Omental fat pad (tissue), 4 donors: ENCODE measurements around the gene TADA1. TPM values are rescaled to one million over a fixed set of nuclear protein-coding genes. Genes with fewer than 3 reads are reported as not detected.
"Not testable (repeated sequence)": the region's sequence is repeated elsewhere in the genome, so short reads cannot be mapped to it uniquely, and the experiment has no call there.

Experiments
- ATAC-seq: fragments of 150-250 bp; one replicate; pipeline ENCODE4 v1.9.1; 2016; ENCODE audit warnings: mild to moderate bottlenecking, moderate library complexity; ENCODE audit not compliant: low FRiP score
- DNase-seq: peaks from one replicate; pipeline ENCODE4 v3.0.0-alpha.2; 2019; ENCODE audit warnings: low spot score
- total RNA-seq, 4 donors: library from RNA; depleted of rRNA; stranded (reverse); fragments of >200 nt; gene quantifications; one replicate each; pipeline ENCODE4 v1.1.0, GENCODE V29; 2016
- TF ChIP-seq, protein P1 (sequence below), 3 donors: fragments of 450-650 bp; IDR thresholded peaks; one replicate each; pipeline ENCODE4 v1.5.1; 2016 to 2017; ENCODE audit warnings: antibody characterized with exemption in 3 of 3, mild to moderate bottlenecking in 3 of 3, moderate library complexity in 2 of 3

The TADA1 gene
- total RNA-seq, 4 donors from 2014 or later, result 5.9 to 8.7 (median 6.8) TPM

- ATAC-seq (no peak), DNase-seq (no peak)
- TF ChIP-seq, protein P1, sequence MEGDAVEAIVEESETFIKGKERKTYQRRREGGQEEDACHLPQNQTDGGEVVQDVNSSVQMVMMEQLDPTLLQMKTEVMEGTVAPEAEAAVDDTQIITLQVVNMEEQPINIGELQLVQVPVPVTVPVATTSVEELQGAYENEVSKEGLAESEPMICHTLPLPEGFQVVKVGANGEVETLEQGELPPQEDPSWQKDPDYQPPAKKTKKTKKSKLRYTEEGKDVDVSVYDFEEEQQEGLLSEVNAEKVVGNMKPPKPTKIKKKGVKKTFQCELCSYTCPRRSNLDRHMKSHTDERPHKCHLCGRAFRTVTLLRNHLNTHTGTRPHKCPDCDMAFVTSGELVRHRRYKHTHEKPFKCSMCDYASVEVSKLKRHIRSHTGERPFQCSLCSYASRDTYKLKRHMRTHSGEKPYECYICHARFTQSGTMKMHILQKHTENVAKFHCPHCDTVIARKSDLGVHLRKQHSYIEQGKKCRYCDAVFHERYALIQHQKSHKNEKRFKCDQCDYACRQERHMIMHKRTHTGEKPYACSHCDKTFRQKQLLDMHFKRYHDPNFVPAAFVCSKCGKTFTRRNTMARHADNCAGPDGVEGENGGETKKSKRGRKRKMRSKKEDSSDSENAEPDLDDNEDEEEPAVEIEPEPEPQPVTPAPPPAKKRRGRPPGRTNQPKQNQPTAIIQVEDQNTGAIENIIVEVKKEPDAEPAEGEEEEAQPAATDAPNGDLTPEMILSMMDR (IDR thresholded peaks at IDR 0.05), result no peak
These were observed 39.3 kb downstream of the TADA1 start for GRCh38 chr1:166836733-166837132.

GRCh38 chr1:166829762-166830161 lies 46.3 kb downstream of the TADA1 start:
- ATAC-seq, DNase-seq: not testable (repeated sequence)

GRCh38 chr1:166827426-166827825 lies 48.6 kb downstream of the TADA1 start:
- TF ChIP-seq, protein P1 (IDR thresholded peaks at IDR 0.05), result no peak
- ATAC-seq (no peak), DNase-seq (no peak)

GRCh38 chr1:166822385-166822784 lies 53.7 kb downstream of the TADA1 start:
- TF ChIP-seq, protein P1 (IDR thresholded peaks at IDR 0.05), result no peak
- ATAC-seq (no peak), DNase-seq (no peak)

- TF ChIP-seq, protein P1 (IDR thresholded peaks at IDR 0.05), result no peak
- ATAC-seq (no peak), DNase-seq (no peak)
These were observed 56.1 kb downstream of the TADA1 start for GRCh38 chr1:166819974-166820373.

- DNase-seq, result no peak
- TF ChIP-seq, protein P1 (IDR thresholded peaks at IDR 0.05), result no peak
- no peak for ATAC-seq
These were observed 61.5 kb downstream of the TADA1 start for GRCh38 chr1:166814611-166815010.

DNA sequence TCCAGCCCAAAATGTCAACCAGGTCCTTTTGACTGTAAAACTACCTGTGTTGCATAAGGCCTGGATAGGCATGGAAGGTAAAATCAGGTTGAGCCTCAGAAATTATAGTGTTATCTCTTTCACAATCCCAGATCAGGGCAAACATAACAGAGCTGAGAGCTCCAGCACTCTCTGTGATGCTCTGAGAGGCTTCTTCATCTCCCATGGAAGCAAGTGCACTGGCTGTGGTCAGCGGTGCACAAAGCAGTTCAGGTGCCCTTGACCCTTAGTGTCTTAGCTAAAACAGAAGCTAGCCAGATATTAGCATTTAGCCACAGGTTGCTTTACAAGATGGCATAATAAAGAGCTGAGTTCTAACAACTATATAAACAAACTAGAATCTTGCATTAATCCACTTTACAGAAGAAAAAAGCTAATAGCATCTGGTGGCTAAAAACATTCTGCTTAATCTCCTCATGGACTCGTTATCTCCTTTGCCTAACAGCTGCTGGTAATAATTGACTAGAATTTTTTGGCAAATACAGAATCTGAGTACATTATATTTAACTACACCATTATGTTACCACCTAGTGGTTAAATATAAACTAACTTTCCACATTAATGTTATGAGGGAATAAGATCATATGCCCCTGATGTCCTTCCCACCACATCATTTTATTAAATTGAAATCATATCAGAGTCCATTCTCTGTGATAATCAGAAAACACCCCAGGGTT lies 62.4 kb downstream of the TADA1 start:
- ATAC-seq (no peak), DNase-seq (no peak)
- TF ChIP-seq, protein P1 (IDR thresholded peaks at IDR 0.05), result no peak
